Activated CD8-positive, alpha-beta memory T cell treated with anti-CD3 and anti-CD28 coated beads, Interleukin-2, amount 10 ng/mL, durations not matched to agents 7 days and 5 days (primary cell): ENCODE results near the gene CDC23. TPM values are rescaled to one million over a fixed set of nuclear protein-coding genes. Genes with fewer than 3 reads are reported as not detected.
"Not testable (repeated sequence)": the region's sequence is repeated elsewhere in the genome, so short reads cannot be mapped to it uniquely, and the experiment has no call there.

ENCODE experiments used
- ATAC-seq: fragments of 150-1000 bp; cut with Tn5 transposase; one replicate; pipeline ENCODE4 v1.10.0; 2021; ENCODE audit warnings: moderate library complexity
- CTCF ChIA-PET: fragments of 350-600 bp; sonication (Branson Sonifier 250); formaldehyde crosslinking; loops from one replicate; lab custom pipeline; 2021; ENCODE audit warnings: antibody characterized with exemption; lab: Charles Lee
- DNase-seq: peaks from one replicate; pipeline ENCODE4 v3.0.0-alpha.2; 2020
- H3K27ac Mint-ChIP-seq: one replicate; pipeline ENCODE4 v1.8.0; 2021; ENCODE audit warnings: mild to moderate bottlenecking, mixed read lengths
- H3K27me3 Mint-ChIP-seq: one replicate; pipeline ENCODE4 v1.8.0; 2021; ENCODE audit warnings: mixed read lengths
- H3K36me3 Mint-ChIP-seq: one replicate; pipeline ENCODE4 v1.8.0; 2021; ENCODE audit warnings: mild to moderate bottlenecking, mixed read lengths
- H3K4me1 Mint-ChIP-seq: one replicate; pipeline ENCODE4 v1.8.0; 2021; ENCODE audit warnings: mixed read lengths
- H3K4me3 Mint-ChIP-seq: one replicate; pipeline ENCODE4 v1.8.0; 2021; ENCODE audit warnings: mild to moderate bottlenecking, moderate library complexity, mixed read lengths
- H3K9me3 Mint-ChIP-seq: one replicate; pipeline ENCODE4 v1.8.0; 2022; ENCODE audit warnings: low read depth, mixed read lengths
- total RNA-seq, 2 experiments: library from RNA; stranded (reverse); gene quantifications; one replicate each; pipeline ENCODE4 v1.2.3, GENCODE V29; 2021

The CDC23 gene
- total RNA-seq, 2 experiments from 2014 or later, result 37.0 to 42.7 TPM

DNA sequence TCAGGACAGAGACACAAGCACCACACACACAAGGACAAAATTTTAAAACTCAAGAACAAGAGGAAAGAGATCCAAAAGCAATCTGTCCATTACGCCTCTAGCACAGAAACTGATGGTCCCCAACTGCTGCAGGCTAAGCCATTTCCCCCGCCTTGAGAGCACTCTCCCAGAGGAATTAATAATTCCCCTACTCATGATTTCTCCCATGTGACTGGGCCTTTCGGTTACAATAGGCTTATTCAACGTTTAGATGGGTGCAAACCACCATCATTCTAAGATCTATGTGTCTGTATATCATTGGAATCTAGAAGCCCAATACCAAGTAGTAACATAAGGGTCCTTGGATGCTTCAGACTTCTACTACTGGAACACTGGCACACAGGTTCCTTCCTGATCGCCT lies 53.5 kb downstream of the CDC23 start:
- ATAC-seq (no peak), DNase-seq (no peak)
- no peaks in the 10 kb centered on the region for H3K9me3 Mint-ChIP-seq
- CTCF ChIA-PET, result no interaction called here
- no peaks in the 10 kb centered on the region for H3K27me3 Mint-ChIP-seq
- no peak overlapping the region for H3K27ac Mint-ChIP-seq
- no peak overlapping the region for H3K4me3 Mint-ChIP-seq
- H3K36me3 Mint-ChIP-seq, result peaks cover 55% of the 10 kb centered on the region
- no peaks in the 10 kb centered on the region for H3K4me1 Mint-ChIP-seq

DNA sequence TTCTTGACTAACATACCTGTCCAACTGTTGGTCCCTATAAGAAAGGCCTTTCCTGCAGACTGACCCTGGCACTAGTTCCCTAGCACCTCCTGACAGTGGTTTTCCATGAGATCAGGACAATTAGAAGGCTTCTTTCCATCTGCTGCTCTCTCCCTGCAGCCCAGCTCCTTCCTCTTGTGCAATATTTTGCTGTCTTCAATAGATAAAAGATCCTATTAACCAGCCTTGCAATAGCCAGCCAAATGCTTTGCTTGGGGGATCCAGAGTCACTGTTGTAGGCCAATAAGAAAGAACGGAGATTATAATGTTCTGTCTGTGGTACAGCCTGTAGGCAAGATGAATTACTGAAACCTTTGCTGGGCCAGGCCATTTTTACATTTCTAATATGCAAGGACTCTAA lies 55.5 kb downstream of the CDC23 start:
- CTCF ChIA-PET, result interaction anchor here (0.8 to 1.8 kb wide), 2 partner anchors 22 to 24 kb away, joined by 3 to 5 read pairs; no protein-coding TSS in a partner anchor
- H3K27ac Mint-ChIP-seq, result no peak overlapping the region
- H3K4me1 Mint-ChIP-seq, result no peaks in the 10 kb centered on the region
- ATAC-seq (no peak), DNase-seq (no peak)
- H3K9me3 Mint-ChIP-seq, result no peaks in the 10 kb centered on the region
- H3K36me3 Mint-ChIP-seq, result peaks cover 38% of the 10 kb centered on the region
- H3K27me3 Mint-ChIP-seq, result peaks cover 2% of the 10 kb centered on the region
- no peak overlapping the region for H3K4me3 Mint-ChIP-seq

DNA sequence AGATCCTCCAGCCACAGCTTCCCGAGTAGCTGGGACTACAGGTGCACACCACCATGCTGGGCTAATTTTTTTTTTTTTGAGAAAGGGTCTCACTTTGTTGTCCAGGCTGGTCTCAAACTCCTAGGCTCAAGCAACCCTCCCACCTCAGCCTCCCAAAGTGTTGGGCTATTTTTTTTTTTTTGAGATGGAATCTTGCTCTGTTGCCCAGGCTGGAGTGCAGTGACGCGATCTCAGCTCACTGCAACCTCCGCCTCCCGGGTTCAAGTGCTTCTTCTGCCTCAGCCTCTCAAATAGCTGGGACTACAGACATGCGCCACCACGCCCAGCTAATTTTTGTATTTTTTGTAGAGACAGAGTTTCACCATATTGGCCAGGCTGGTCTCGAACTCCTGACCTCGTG lies 57.1 kb downstream of the CDC23 start:
- H3K27me3 Mint-ChIP-seq, ATAC-seq, CTCF ChIA-PET, H3K4me3 Mint-ChIP-seq, H3K4me1 Mint-ChIP-seq, H3K9me3 Mint-ChIP-seq, H3K27ac Mint-ChIP-seq, DNase-seq: not testable (repeated sequence)
- peaks cover 33% of the 10 kb centered on the region for H3K36me3 Mint-ChIP-seq

DNA sequence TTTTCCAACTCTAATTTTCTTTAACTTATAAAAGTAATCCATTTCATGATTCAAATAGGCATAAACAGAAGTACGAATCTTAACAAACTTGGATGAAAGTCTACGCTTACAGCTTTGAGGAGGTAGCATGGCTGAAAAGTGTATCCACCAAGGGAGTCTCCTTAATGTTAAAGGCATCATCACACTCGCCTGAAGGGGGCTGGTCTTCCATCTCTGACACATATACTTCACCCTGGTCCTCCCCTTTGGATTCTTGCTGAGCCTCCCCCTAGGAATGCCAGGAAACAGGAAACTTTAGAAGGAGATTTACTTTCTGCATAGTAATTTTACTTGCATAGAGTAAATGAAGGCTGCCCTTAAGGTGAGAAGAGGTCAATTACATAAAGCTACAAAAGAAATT lies 63.6 kb downstream of the CDC23 start:
- ATAC-seq (no peak), DNase-seq (no peak)
- Mint-ChIP-seq H3K36me3 (no peaks in the 10 kb centered on the region), H3K27me3 (peaks cover 2% of the 10 kb centered on the region), H3K4me1 (no peaks in the 10 kb centered on the region), H3K27ac (no peak overlapping the region), H3K9me3 (no peaks in the 10 kb centered on the region), H3K4me3 (no peak overlapping the region)
- CTCF ChIA-PET, result interaction anchor here (1.0 to 1.7 kb wide), 3 partner anchors 12 to 81 kb away, joined by 4 to 5 read pairs (median 4); no protein-coding TSS in a partner anchor

DNA sequence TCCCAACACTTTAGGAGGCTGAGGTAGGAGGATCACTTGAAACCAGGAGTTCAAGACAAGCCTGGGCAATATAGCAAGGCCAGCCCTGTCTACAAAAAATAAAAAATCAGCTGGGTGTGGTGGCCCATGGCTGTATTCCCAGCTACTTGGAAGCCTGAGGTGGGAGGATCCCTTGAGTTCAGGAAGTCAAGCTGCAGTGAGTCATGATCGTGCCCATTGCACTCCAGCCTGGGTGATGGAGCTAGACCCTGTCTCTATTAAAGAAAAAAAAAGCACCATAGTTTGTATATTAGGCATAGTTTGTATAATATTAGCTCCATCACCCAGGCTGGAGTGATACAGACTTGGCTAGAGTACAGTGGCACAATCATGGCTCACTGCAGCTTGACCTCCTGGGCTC lies 64.3 kb downstream of the CDC23 start:
- DNase-seq, result no peak
- no peak for ATAC-seq
- CTCF ChIA-PET, result interaction anchor here (0.7 to 2.0 kb wide), 4 partner anchors 10 to 204 kb away, joined by 3 to 7 read pairs (median 4); no protein-coding TSS in a partner anchor
- Mint-ChIP-seq H3K27me3 (peaks cover under 1% of the 10 kb centered on the region), H3K27ac (no peak overlapping the region), H3K36me3 (no peaks in the 10 kb centered on the region), H3K4me3 (no peak overlapping the region), H3K4me1 (no peaks in the 10 kb centered on the region), H3K9me3 (no peaks in the 10 kb centered on the region)

DNA sequence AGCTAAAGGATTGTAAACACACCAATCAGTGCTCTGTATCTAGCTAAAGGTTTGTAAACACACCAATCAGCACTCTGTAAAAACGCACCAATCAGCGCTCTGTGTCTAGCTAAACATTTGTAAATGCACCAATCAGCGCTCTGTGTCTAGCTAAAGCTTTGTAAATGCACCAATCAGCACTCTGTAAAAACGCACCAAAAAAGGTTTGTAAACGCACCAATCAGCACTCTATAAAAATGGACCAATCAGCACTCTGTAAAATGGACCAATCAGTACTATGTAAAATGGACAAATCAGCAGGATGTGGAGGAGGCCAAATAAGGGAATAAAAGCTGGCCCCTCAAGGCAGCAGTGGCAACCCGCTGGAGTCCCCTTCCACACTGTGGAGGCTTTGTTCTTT lies 69.5 kb downstream of the CDC23 start:
- not testable (repeated sequence) for H3K9me3 Mint-ChIP-seq, ATAC-seq, DNase-seq, H3K27ac Mint-ChIP-seq, H3K27me3 Mint-ChIP-seq, H3K4me1 Mint-ChIP-seq, H3K36me3 Mint-ChIP-seq, H3K4me3 Mint-ChIP-seq
- CTCF ChIA-PET, result interaction anchor here (1.0 to 1.8 kb wide), 4 partner anchors 9 to 67 kb away, joined by 3 to 8 read pairs (median 4); no protein-coding TSS in a partner anchor

DNA sequence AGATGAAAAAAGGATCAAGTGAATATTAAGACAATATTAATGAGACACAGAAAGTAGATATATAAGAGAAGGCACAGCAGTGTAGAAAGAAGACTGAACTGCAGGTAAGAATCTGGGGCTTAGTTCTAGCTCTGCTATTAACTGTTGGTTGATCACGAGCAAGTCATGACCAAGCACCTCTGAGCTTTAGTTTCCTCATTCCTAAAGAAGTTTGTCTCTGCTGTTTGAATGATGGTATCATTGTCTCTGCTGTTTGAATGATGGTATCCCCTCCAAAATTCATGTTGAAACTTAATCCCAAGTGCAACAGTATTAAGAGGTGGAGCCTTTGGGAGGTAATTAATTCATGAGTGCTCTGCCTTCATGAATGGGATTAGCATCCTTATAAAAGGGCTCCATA lies 71.4 kb downstream of the CDC23 start:
- H3K27ac Mint-ChIP-seq, result no peak overlapping the region
- CTCF ChIA-PET, result interaction anchor here (0.8 kb wide), 1 partner anchor 8 kb away, joined by 3 read pairs; no protein-coding TSS in a partner anchor
- H3K4me3 Mint-ChIP-seq, result no peak overlapping the region
- no peaks in the 10 kb centered on the region for H3K9me3 Mint-ChIP-seq
- no peak for ATAC-seq
- no peak for DNase-seq
- no peaks in the 10 kb centered on the region for H3K36me3 Mint-ChIP-seq
- H3K27me3 Mint-ChIP-seq, result peaks cover 17% of the 10 kb centered on the region
- peaks cover 1% of the 10 kb centered on the region for H3K4me1 Mint-ChIP-seq

DNA sequence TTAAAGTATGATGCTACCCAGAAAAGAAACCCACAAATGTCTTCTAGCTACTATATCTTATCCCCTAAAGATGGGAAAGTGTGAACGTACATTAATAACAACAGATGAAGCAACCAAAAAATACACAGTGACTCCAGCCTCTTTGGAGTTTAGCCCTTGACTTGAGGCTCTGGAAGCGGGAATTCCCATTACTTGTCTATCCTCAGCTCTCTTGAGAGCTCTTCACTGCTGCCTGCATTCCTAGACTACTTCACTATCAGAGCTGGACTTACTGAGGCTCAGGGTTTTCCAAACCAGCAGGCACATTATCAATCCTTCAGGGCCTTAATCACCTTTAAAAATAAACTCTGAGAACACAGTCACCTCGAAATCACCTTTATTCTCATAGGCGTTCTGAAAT lies 72.9 kb downstream of the CDC23 start:
- Mint-ChIP-seq H3K4me1 (peaks cover 1% of the 10 kb centered on the region), H3K4me3 (no peak overlapping the region), H3K36me3 (no peaks in the 10 kb centered on the region), H3K27ac (no peak overlapping the region), H3K9me3 (no peaks in the 10 kb centered on the region), H3K27me3 (peaks cover 21% of the 10 kb centered on the region)
- ATAC-seq (no peak), DNase-seq (no peak)
- CTCF ChIA-PET, result interaction anchor here (1.5 to 1.6 kb wide), 2 partner anchors 11 to 104 kb away, joined by 4 read pairs; no protein-coding TSS in a partner anchor

DNA sequence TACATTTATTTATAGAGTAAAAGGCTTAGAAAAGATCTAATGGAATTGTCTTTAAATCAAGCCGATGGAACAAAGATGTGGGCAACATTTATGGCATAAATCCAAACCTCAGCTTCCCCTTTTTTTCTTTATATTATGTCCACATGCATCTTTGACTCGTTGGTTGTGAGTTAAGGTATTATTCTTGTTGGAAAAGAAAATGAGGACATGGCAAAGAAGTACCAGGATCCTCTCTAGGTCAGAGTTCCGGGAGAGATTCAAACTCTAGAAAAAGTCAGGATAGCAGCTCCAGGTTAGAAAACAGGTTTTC lies 73.4 kb downstream of the CDC23 start:
- Mint-ChIP-seq H3K27me3 (peaks cover 21% of the 10 kb centered on the region), H3K4me3 (no peak overlapping the region), H3K9me3 (no peaks in the 10 kb centered on the region), H3K4me1 (peaks cover 1% of the 10 kb centered on the region), H3K36me3 (no peaks in the 10 kb centered on the region), H3K27ac (no peak overlapping the region)
- ATAC-seq (no peak), DNase-seq (no peak)
- CTCF ChIA-PET, result interaction anchor here (1.5 to 1.6 kb wide), 2 partner anchors 11 to 104 kb away, joined by 4 read pairs; no protein-coding TSS in a partner anchor

DNA sequence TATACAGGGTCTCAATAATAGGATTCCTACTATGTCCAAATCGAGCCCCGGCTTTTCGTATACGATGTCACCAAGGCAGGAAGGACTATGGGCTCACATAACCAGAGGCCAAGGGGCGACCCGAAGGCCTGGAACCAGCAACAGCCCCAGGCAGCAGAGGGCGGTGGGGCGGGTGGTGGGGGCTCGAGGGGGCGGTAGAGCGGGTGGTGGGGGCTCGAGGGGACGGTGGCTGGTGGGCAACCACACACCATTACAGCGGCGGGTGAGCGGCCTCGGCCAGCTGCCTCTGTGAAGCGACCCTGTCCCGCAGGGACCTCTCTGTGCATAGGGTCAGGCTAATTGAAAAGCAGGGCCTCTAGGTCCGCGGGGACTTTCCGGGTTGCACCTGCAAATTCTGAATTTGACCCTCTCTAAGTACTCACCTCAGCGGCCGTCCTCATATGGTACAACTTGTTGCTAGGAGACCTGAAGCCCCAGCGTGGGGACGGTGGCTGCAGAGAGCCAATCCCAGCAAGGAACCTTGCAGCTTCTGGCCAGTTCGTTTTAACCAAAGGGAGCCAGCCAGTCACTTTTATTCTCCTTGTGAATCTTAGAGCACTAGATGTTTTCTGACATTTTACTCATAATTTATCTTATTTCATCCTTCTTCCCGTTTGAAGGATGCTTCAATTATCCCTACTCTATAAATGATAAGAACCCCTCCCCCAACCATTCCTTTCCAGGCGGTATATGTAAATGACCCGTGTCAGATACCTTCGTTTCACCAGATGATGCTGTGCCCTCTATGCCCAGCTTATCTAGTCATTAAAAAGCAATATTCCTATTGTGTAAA lies 74.0 kb downstream of the CDC23 start, which contains the start of gene NME5:
TSS of gene NME5 (minus strand) at position 480 of the 832 bp plus-strand sequence. CDS start 648 bp downstream, outside the sequence.
- CTCF ChIA-PET, result interaction anchor here (1.5 to 1.6 kb wide), 2 partner anchors 12 to 103 kb away, joined by 4 read pairs; no protein-coding TSS in a partner anchor
- Mint-ChIP-seq H3K4me3 (no peak within 1 kb of the TSS), H3K36me3 (no peaks in the 10 kb centered on the region), H3K27me3 (peaks cover 21% of the 10 kb centered on the region), H3K9me3 (no peaks in the 10 kb centered on the region), H3K27ac (no peak within 1 kb of the TSS), H3K4me1 (peaks cover 1% of the 10 kb centered on the region)
- no peak for ATAC-seq
- no peak for DNase-seq

Other genes with a start within 250 kb of the CDC23 start
- gene FAM13B, start 180.2 kb downstream of the CDC23 start, total RNA-seq, result 10 to 100 TPM; 31.4 to 38.8 TPM
- gene WNT8A, start 129.3 kb downstream of the CDC23 start, total RNA-seq, result not detected
- not detected for gene NME5, start 73.9 kb downstream of the CDC23 start, total RNA-seq
- gene BRD8, start 34.7 kb downstream of the CDC23 start, total RNA-seq, result 10 to 100 TPM; 74.1 to 86.7 TPM
- 10 to 100 TPM; 61.7 to 64.3 TPM for gene KIF20A, start 34.2 kb downstream of the CDC23 start, total RNA-seq
- gene GFRA3, start 61.3 kb upstream of the CDC23 start, total RNA-seq, result under 1 TPM; 0.15 to 0.19 TPM
- 10 to 100 TPM; 14.9 to 21.3 TPM for gene CDC25C, start 118.5 kb upstream of the CDC23 start, total RNA-seq
- 10 to 100 TPM; 30.5 to 33.5 TPM for gene FAM53C, start 124.9 kb upstream of the CDC23 start, total RNA-seq
- gene KDM3B, start 139.4 kb upstream of the CDC23 start, total RNA-seq, result 10 to 100 TPM; 57.4 to 60.5 TPM
- gene REEP2, start 225.7 kb upstream of the CDC23 start, total RNA-seq, result 1 to 10 TPM; 1.7 to 5.4 TPM